Measurements from ENCODE around the gene PEX1. TPM values are rescaled to one million over a fixed set of nuclear protein-coding genes. Genes with fewer than 3 reads are reported as not detected.

Gene PEX1
- total and polyA plus RNA-seq, 2 donors (not counting 1 experiment from before 2014, with no cell fraction given): 11.3 to 23.0 TPM

- no peak for TF ChIP-seq EZH2 (IDR thresholded peaks at IDR 0.05; ENCODE audit: low read length, missing control alignments)
- TF ChIP-seq CTCF (conservative IDR thresholded peaks at IDR 0.05 in 1 of 2, IDR thresholded peaks at IDR 0.05 in 1 of 2; ENCODE audit: low read depth in 1 of 2, low read length in 2 of 2): no peak
- Histone ChIP-seq H3K4me3 (replicated peaks in 1 of 4; ENCODE audit: control extremely low read depth in 1 of 4, insufficient read depth in 1 of 4, low read depth in 3 of 4, low read length in 4 of 4) (no peak overlapping the region), H3K4me1 (ENCODE audit: control insufficient read depth, extremely low read depth, insufficient read depth, low read length) (no peaks in the 10 kb centered on the region), H2AFZ (ENCODE audit: low read length) (no peak overlapping the region), H3K36me3 (ENCODE audit: control insufficient read depth, insufficient read depth, low read length) (no peaks in the 10 kb centered on the region), H3K9me3 (ENCODE audit: control insufficient read depth, insufficient read depth, low read depth, low read length) (no peaks in the 10 kb centered on the region), H4K20me1 (ENCODE audit: control insufficient read depth, extremely low read depth, insufficient read depth, low read length) (no peaks in the 10 kb centered on the region), H3K4me2 (ENCODE audit: extremely low read depth, insufficient read depth, low read length) (no peak overlapping the region), H3K27me3 (ENCODE audit: control insufficient read depth, insufficient read depth, low read length) (no peaks in the 10 kb centered on the region), H3K27ac (ENCODE audit: insufficient read depth, low read length) (no peak overlapping the region), H3K79me2 (ENCODE audit: control insufficient read depth, insufficient read depth, low read length) (no peaks in the 10 kb centered on the region), H3K9ac (ENCODE audit: insufficient read depth, low read length) (no peak overlapping the region)
- no peak for DNase-seq (ENCODE audit: low read depth in 2 of 2)
Measured at GRCh38 chr7:92513167-92513902, 15.0 kb downstream of the PEX1 start.

GRCh38 chr7:92508946-92509345 is 19.4 kb downstream of the PEX1 start:
- Histone ChIP-seq H3K36me3 (ENCODE audit: control insufficient read depth, insufficient read depth, low read length) (peaks cover 2% of the 10 kb centered on the region), H3K27ac (ENCODE audit: insufficient read depth, low read length) (no peak overlapping the region), H3K4me1 (ENCODE audit: control insufficient read depth, extremely low read depth, insufficient read depth, low read length) (no peaks in the 10 kb centered on the region), H3K9me3 (ENCODE audit: control insufficient read depth, insufficient read depth, low read depth, low read length) (no peaks in the 10 kb centered on the region), H3K79me2 (ENCODE audit: control insufficient read depth, insufficient read depth, low read length) (no peaks in the 10 kb centered on the region), H2AFZ (ENCODE audit: low read length) (no peak overlapping the region), H3K9ac (ENCODE audit: insufficient read depth, low read length) (no peak overlapping the region), H3K4me3 (replicated peaks in 1 of 4; ENCODE audit: control extremely low read depth in 1 of 4, insufficient read depth in 1 of 4, low read depth in 3 of 4, low read length in 4 of 4) (no peak overlapping the region), H3K4me2 (ENCODE audit: extremely low read depth, insufficient read depth, low read length) (no peak overlapping the region), H4K20me1 (ENCODE audit: control insufficient read depth, extremely low read depth, insufficient read depth, low read length) (no peaks in the 10 kb centered on the region), H3K27me3 (ENCODE audit: control insufficient read depth, insufficient read depth, low read length) (no peaks in the 10 kb centered on the region)
- no peak for TF ChIP-seq CTCF (conservative IDR thresholded peaks at IDR 0.05 in 1 of 2, IDR thresholded peaks at IDR 0.05 in 1 of 2; ENCODE audit: low read depth in 1 of 2, low read length in 2 of 2)
- TF ChIP-seq EZH2 (IDR thresholded peaks at IDR 0.05; ENCODE audit: low read length, missing control alignments): no peak
- no peak for DNase-seq (ENCODE audit: low read depth in 2 of 2)

DNA sequence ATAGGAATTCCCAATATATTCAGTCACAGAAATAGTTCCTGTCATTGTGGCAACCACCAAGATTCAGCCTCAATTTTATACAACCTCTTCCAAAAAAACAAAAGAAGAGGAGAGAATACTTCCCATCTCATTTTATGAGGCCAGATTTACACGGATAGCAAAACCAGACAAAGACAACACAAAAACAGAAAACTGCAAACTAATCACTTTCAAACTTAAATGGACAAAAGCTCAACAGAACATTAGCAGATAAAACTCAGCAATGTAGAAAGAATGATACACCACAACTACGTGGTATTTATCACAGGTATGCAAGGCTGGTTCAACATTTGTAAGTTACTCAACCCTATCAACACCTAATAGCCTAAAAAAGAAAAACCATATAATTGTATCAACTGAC is 22.0 kb downstream of the PEX1 start:
- no peaks in the 10 kb centered on the region for H3K79me2 ChIP-seq (ENCODE audit: control insufficient read depth, insufficient read depth, low read length)
- no peak overlapping the region for H3K9ac ChIP-seq (ENCODE audit: insufficient read depth, low read length)
- no peaks in the 10 kb centered on the region for H4K20me1 ChIP-seq (ENCODE audit: control insufficient read depth, extremely low read depth, insufficient read depth, low read length)
- no peak overlapping the region for H3K27ac ChIP-seq (ENCODE audit: insufficient read depth, low read length)
- H2AFZ ChIP-seq (ENCODE audit: low read length): no peak overlapping the region
- H3K27me3 ChIP-seq (ENCODE audit: control insufficient read depth, insufficient read depth, low read length): no peaks in the 10 kb centered on the region
- H3K36me3 ChIP-seq (ENCODE audit: control insufficient read depth, insufficient read depth, low read length): peaks cover 2% of the 10 kb centered on the region
- no peaks in the 10 kb centered on the region for H3K9me3 ChIP-seq (ENCODE audit: control insufficient read depth, insufficient read depth, low read depth, low read length)
- no peaks in the 10 kb centered on the region for H3K4me1 ChIP-seq (ENCODE audit: control insufficient read depth, extremely low read depth, insufficient read depth, low read length)
- no peak overlapping the region for H3K4me3 ChIP-seq (replicated peaks in 1 of 4; ENCODE audit: control extremely low read depth in 1 of 4, insufficient read depth in 1 of 4, low read depth in 3 of 4, low read length in 4 of 4)
- no peak overlapping the region for H3K4me2 ChIP-seq (ENCODE audit: extremely low read depth, insufficient read depth, low read length)
- TF ChIP-seq CTCF (conservative IDR thresholded peaks at IDR 0.05 in 1 of 2, IDR thresholded peaks at IDR 0.05 in 1 of 2; ENCODE audit: low read depth in 1 of 2, low read length in 2 of 2) (no peak), EZH2 (IDR thresholded peaks at IDR 0.05; ENCODE audit: low read length, missing control alignments) (no peak)
- no peak for DNase-seq (ENCODE audit: low read depth in 2 of 2)

All from fibroblast of lung (primary cell).